ENCODE measurements around the gene ICAM1. TPM values are rescaled to one million over a fixed set of nuclear protein-coding genes. Genes with fewer than 3 reads are reported as not detected.

The ICAM1 gene
- total RNA-seq, 1 experiment from 2014 or later = 2.3 TPM

GRCh38 chr19:10327793-10328192 is 56.9 kb downstream of the ICAM1 start:
- Histone ChIP-seq H2AK5ac (ENCODE audit: insufficient read length, low read length) (no peak overlapping the region), H3K14ac (ENCODE audit: insufficient read depth, low read length) (no peak overlapping the region), H3K56ac (ENCODE audit: insufficient read length, low read depth, low read length) (no peak overlapping the region), H4K20me1 (ENCODE audit: control insufficient read depth, insufficient read depth, insufficient read length) (no peaks in the 10 kb centered on the region), H2BK15ac (ENCODE audit: low read depth, low read length) (no peak overlapping the region), H3K23ac (ENCODE audit: insufficient read length, low read depth, low read length) (no peak overlapping the region), H3K27ac (ENCODE audit: insufficient read length, low read depth, low read length) (no peak overlapping the region), H4K91ac (ENCODE audit: insufficient read length, low read depth, low read length) (no peak overlapping the region), H3K9ac (ENCODE audit: extremely low read depth, insufficient read length, low read length) (no peak overlapping the region), H3K79me2 (ENCODE audit: insufficient read depth, low read length) (peaks cover 7% of the 10 kb centered on the region; the same call in 1 of the 2 replicates), H2BK12ac (ENCODE audit: insufficient read length, low read depth, low read length) (no peak overlapping the region), H3K23me2 (ENCODE audit: insufficient read length, low read depth, low read length, poor library complexity, severe bottlenecking) (peaks cover 6% of the 10 kb centered on the region), H2AFZ (ENCODE audit: low read length) (no peak overlapping the region), H4K8ac (replicated peaks; ENCODE audit: insufficient read length, low read depth, low read length) (no peak overlapping the region), H2BK5ac (ENCODE audit: insufficient read length, low read length) (no peak overlapping the region), H3K9me3 (ENCODE audit: control insufficient read depth, low read depth, low read length) (no peaks in the 10 kb centered on the region), H3K18ac (ENCODE audit: insufficient read length, low read depth, low read length) (no peak overlapping the region), H3K79me1 (ENCODE audit: insufficient read depth, low read depth, low read length, poor library complexity, severe bottlenecking) (peaks cover 4% of the 10 kb centered on the region), H2BK120ac (ENCODE audit: low read depth, low read length, poor library complexity, severe bottlenecking) (no peak overlapping the region), H3K4me2 (ENCODE audit: insufficient read depth, insufficient read length, low read length) (no peak overlapping the region), H3K27me3 (ENCODE audit: insufficient read depth, low read length) (no peaks in the 10 kb centered on the region), H3T11ph (ENCODE audit: low read length) (no peak overlapping the region), H3K4ac (ENCODE audit: low read depth, low read length) (no peak overlapping the region), H4K5ac (ENCODE audit: insufficient read length, low read depth, low read length) (no peak overlapping the region), H2BK20ac (ENCODE audit: low read depth, low read length, poor library complexity, severe bottlenecking) (no peak overlapping the region), H3K4me1 (ENCODE audit: insufficient read depth, low read length) (no peaks in the 10 kb centered on the region)
- H3K9me3 Mint-ChIP-seq = no peaks in the 10 kb centered on the region; a peak in 1 of 5 replicates
- H3K4me3 Mint-ChIP-seq = no peak overlapping the region
- no peaks in the 10 kb centered on the region for H3K27me3 Mint-ChIP-seq (ENCODE audit: low read depth)
- no peak for TF ChIP-seq CTCF (conservative IDR thresholded peaks at IDR 0.05)
- WGBS (ENCODE audit: extremely low coverage, insufficient read length, low lambda C conversion rate) = no CpG with 5 or more reads among the region's 7 CpGs
- H3K36me3 Mint-ChIP-seq (ENCODE audit: insufficient read depth in 1 of 3, low read depth in 3 of 3) = peaks cover 19 to 70% (median 61%) of the 10 kb centered on the region in 3 experiments; a peak in 6 of 7 replicates
- H3K4me1 Mint-ChIP-seq = peaks cover 7% of the 10 kb centered on the region in 2 experiments
- no peak for DNase-seq
- 0 out of 7 replicates have a peak overlapping the region, but pooled peaks of 1 of the 3 experiments have one; percentile 77 for H3K27ac Mint-ChIP-seq
